Measurements from ENCODE around the gene ACBD3.

ACBD3 gene

GRCh38 chr1:226110249-226111097 is 76.1 kb downstream of the ACBD3 start:
- DNase-seq: peak; percentile 37

- peak; percentile 90 for DNase-seq
Observed at GRCh38 chr1:226109829-226110248, 76.7 kb downstream of the ACBD3 start.

GRCh38 chr1:226108935-226109828 is 77.4 kb downstream of the ACBD3 start:
- DNase-seq: no peak

- no peak for DNase-seq
Observed at GRCh38 chr1:226107471-226108460, 78.8 kb downstream of the ACBD3 start.

GRCh38 chr1:226104671-226105121 is 81.8 kb downstream of the ACBD3 start:
- DNase-seq: no peak

- no peak for DNase-seq
Observed at GRCh38 chr1:226100436-226101391, 85.8 kb downstream of the ACBD3 start.

GRCh38 chr1:226098870-226099835 is 87.4 kb downstream of the ACBD3 start:
- DNase-seq: no peak

- no peak for DNase-seq
Observed at GRCh38 chr1:226097866-226098625, 88.5 kb downstream of the ACBD3 start.

GRCh38 chr1:226095286-226095685 is 91.3 kb downstream of the ACBD3 start:
- no peak for DNase-seq
